HL-60 (cell line): ENCODE results near the gene KIF25.

Experiments
- DNase-seq, 2 experiments: peaks; one replicate each; pipeline ENCODE4 v3.0.0-alpha.2; 2010 to 2020; ENCODE audit warnings: low read depth in 1 of 2, low spot score in 1 of 2
- H3K27ac ChIP-seq: fragments of 250-450 bp; sonication (Bioruptor Pico); replicated peaks from 2 replicates; pipeline ENCODE4 v1.5.1; 2020; ENCODE audit warnings: mild to moderate bottlenecking, moderate library complexity
- H3K27me3 ChIP-seq: fragments of 250-450 bp; sonication (Bioruptor Pico); 2 replicates; pipeline ENCODE4 v1.5.1; 2021; ENCODE audit warnings: mild to moderate bottlenecking, moderate library complexity; ENCODE audit not compliant: insufficient read depth, poor library complexity, severe bottlenecking
- H3K4me3 ChIP-seq: replicated peaks from 2 replicates; pipeline ENCODE4 v1.5.1; 2011; ENCODE audit warnings: mild to moderate bottlenecking, control low read depth, low read length; ENCODE audit not compliant: insufficient read depth
- CTCF ChIP-seq: IDR thresholded peaks from one replicate; pipeline ENCODE4 v1.5.1; 2011; ENCODE audit warnings: low read length, control low read depth, inconsistent platforms; ENCODE audit not compliant: insufficient read depth
- GABPA ChIP-seq: IDR thresholded peaks from 2 replicates; pipeline ENCODE4 v1.6.1; 2012; ENCODE audit warnings: low read depth
- POLR2AphosphoS5 ChIP-seq: IDR thresholded peaks from 2 replicates; pipeline ENCODE4 v1.6.1; 2012; ENCODE audit warnings: low read depth
- REST ChIP-seq: IDR thresholded peaks from 2 replicates; pipeline ENCODE4 v1.6.1; 2012; ENCODE audit warnings: low read depth; ENCODE audit not compliant: insufficient replicate concordance
- SPI1 ChIP-seq: IDR thresholded peaks from 2 replicates; pipeline ENCODE4 v1.6.1; 2012; ENCODE audit warnings: low read depth, mild to moderate bottlenecking, borderline replicate concordance

The KIF25 gene

GRCh38 chr6:167977717-167978467 lies 19.6 kb upstream of the KIF25 start:
- TF ChIP-seq SPI1 (no peak), POLR2AphosphoS5 (no peak), GABPA (no peak), CTCF (no peak), REST (no peak)

GRCh38 chr6:167978607-167979006 lies 18.9 kb upstream of the KIF25 start:
- no peak overlapping the region for H3K27ac ChIP-seq
- no peak for DNase-seq
- H3K4me3 ChIP-seq, result no peak overlapping the region
- no peaks in the 10 kb centered on the region for H3K27me3 ChIP-seq
- no peak for TF ChIP-seq GABPA
- no peak for TF ChIP-seq POLR2AphosphoS5
- no peak for TF ChIP-seq CTCF
- no peak for TF ChIP-seq SPI1
- TF ChIP-seq REST, result no peak

More at GRCh38 chr6:167977717-167978467, 19.6 kb upstream of the KIF25 start:
- H3K27me3 ChIP-seq, result no peaks in the 10 kb centered on the region
- no peak overlapping the region for H3K4me3 ChIP-seq
- H3K27ac ChIP-seq, result no peak overlapping the region
- DNase-seq, result no peak

- TF ChIP-seq SPI1 (no peak), CTCF (no peak), POLR2AphosphoS5 (no peak), GABPA (no peak), REST (no peak)
- no peak overlapping the region for H3K4me3 ChIP-seq
- no peak for DNase-seq
- no peaks in the 10 kb centered on the region for H3K27me3 ChIP-seq
- H3K27ac ChIP-seq, result no peak overlapping the region
These were observed 17.9 kb upstream of the KIF25 start for GRCh38 chr6:167979436-167980139.
